Measurements from ENCODE around the gene SHB. TPM values are rescaled to one million over a fixed set of nuclear protein-coding genes. Genes with fewer than 3 reads are reported as not detected.

The SHB gene
- total and polyA plus RNA-seq, 2 of the 13 experiments (the other 11 are each of a cell fraction or from before 2014, with no cell fraction given): 19.4 to 20.7 TPM

GRCh38 chr9:38008168-38009034 is 60.6 kb downstream of the SHB start (continued):
- TF ChIP-seq SRSF4 (IDR thresholded peaks at IDR 0.05; ENCODE audit: low read depth, low read length, poor library complexity, severe bottlenecking): no peak
- TF ChIP-seq GMEB2 (CRISPR knock-in tag; IDR thresholded peaks at IDR 0.05; ENCODE audit: low read depth): no peak
- TF ChIP-seq KLF11 (CRISPR knock-in tag; IDR thresholded peaks at IDR 0.05): 0 out of 2 replicates have a peak, but pooled peaks have one; percentile 17
- no peak for TF ChIP-seq ETS1 (CRISPR knock-in tag; IDR thresholded peaks at IDR 0.05)
- TF ChIP-seq FOSL1 (CRISPR knock-in tag; IDR thresholded peaks at IDR 0.05; ENCODE audit: borderline replicate concordance): no peak
- TF ChIP-seq NFYC (CRISPR knock-in tag; IDR thresholded peaks at IDR 0.05): no peak
- TF ChIP-seq SALL1 (CRISPR knock-in tag; IDR thresholded peaks at IDR 0.05): peak; percentile 85
- peak; percentile 72; the same call in 1 of the 2 replicates for TF ChIP-seq IKZF5 (CRISPR knock-in tag; IDR thresholded peaks at IDR 0.05)
- peak; percentile 61 for TF ChIP-seq KMT2B (CRISPR knock-in tag; IDR thresholded peaks at IDR 0.05)
- TF ChIP-seq PLSCR1 (CRISPR knock-in tag; IDR thresholded peaks at IDR 0.05; ENCODE audit: borderline replicate concordance): no peak
- TF ChIP-seq GFI1 (CRISPR knock-in tag; IDR thresholded peaks at IDR 0.05; ENCODE audit: borderline replicate concordance): 0 out of 2 replicates have a peak, but pooled peaks have one; percentile 37
- TF ChIP-seq ATF4 (CRISPR knock-in tag; IDR thresholded peaks at IDR 0.05): 0 out of 4 replicates have a peak, but pooled peaks of 1 of the 2 experiments have one; percentile 24
- TF ChIP-seq SMARCE1 (IDR thresholded peaks at IDR 0.05; ENCODE audit: borderline replicate concordance): no peak
- TF ChIP-seq ZNF773 (CRISPR knock-in tag; IDR thresholded peaks at IDR 0.05; ENCODE audit: borderline replicate concordance): no peak
- TF ChIP-seq AHDC1 (CRISPR knock-in tag; IDR thresholded peaks at IDR 0.05; ENCODE audit: borderline replicate concordance): no peak
- TF ChIP-seq NFATC3 (CRISPR knock-in tag; IDR thresholded peaks at IDR 0.05): no peak

All from HepG2 (cell line).